Measurements from ENCODE around the gene LTBP1.

DNA sequence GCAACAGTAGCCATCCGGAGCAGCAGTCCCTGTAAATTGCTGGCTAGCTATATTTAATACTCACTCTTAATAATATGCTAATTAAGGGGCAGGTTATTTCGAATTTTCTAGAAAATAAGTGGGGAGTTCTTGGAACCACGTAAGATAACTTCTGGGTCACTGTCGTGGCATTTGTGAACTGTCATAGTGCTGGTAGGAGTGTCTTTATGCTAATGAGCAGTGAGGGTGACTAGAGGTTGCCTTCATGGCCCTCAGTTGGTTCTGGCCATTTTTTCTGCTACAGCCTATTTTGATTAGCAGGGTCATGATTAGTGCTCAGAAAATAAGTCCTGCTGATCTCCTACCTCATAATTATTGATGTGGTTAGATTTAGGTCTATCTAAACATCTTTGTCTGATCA lies 279.8 kb downstream of the LTBP1 start:
- TF ChIP-seq POLR2A (IDR thresholded peaks at IDR 0.05) (no peak), POLR2AphosphoS5 (IDR thresholded peaks at IDR 0.05) (no peak)
- TF ChIP-seq, protein P1, sequence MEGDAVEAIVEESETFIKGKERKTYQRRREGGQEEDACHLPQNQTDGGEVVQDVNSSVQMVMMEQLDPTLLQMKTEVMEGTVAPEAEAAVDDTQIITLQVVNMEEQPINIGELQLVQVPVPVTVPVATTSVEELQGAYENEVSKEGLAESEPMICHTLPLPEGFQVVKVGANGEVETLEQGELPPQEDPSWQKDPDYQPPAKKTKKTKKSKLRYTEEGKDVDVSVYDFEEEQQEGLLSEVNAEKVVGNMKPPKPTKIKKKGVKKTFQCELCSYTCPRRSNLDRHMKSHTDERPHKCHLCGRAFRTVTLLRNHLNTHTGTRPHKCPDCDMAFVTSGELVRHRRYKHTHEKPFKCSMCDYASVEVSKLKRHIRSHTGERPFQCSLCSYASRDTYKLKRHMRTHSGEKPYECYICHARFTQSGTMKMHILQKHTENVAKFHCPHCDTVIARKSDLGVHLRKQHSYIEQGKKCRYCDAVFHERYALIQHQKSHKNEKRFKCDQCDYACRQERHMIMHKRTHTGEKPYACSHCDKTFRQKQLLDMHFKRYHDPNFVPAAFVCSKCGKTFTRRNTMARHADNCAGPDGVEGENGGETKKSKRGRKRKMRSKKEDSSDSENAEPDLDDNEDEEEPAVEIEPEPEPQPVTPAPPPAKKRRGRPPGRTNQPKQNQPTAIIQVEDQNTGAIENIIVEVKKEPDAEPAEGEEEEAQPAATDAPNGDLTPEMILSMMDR (IDR thresholded peaks at IDR 0.05), result no peak

Measured in breast epithelium (tissue), 3 donors.